GM23248 (cell line): Measurements from ENCODE around the gene GALNT1.

Experiments
- EZH2 ChIP-seq: fragments of 200-600 bp; sonication (generic); IDR thresholded peaks from 2 replicates; pipeline ENCODE4 v1.6.1; 2018; ENCODE audit warnings: antibody characterized with exemption, mild to moderate bottlenecking; ENCODE audit not compliant: insufficient read depth, poor library complexity, severe bottlenecking
- EZH2phosphoT487 ChIP-seq: fragments of 200-600 bp; sonication (generic); IDR thresholded peaks from 2 replicates; pipeline ENCODE4 v1.6.1; 2018; ENCODE audit warnings: antibody characterized with exemption, moderate library complexity, mild to moderate bottlenecking, low read depth; ENCODE audit not compliant: insufficient read depth

DNA sequence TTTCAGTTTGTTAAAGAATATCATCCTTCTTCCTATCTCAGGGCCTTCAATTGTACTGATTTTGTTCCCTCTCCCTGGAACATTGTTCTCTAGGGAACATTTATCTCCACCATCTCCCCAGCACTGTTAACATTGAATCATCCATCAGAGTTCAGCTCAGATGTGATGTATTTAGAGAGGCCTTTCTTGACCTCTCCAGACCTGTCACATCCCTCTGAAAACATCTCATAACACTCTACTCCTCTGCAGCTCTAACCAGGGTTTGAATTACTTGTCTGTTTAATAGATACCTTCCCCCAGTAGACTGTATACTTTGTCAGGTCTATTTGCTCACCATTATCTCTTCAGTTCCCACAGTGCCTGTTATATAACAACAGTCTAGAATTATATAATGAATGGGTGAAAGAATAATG lies 98.6 kb downstream of the GALNT1 start:
- TF ChIP-seq EZH2phosphoT487 (no peak), EZH2 (no peak)
